NB4 (cell line): Measurements from ENCODE around the gene DMRTB1.

ENCODE experiments used
- DNase-seq: peaks from one replicate; pipeline ENCODE4 v3.0.0; 2010; ENCODE audit warnings: low read depth
- H3K4me3 ChIP-seq: one replicate; pipeline ENCODE4 v1.5.1; 2011; ENCODE audit warnings: mild to moderate bottlenecking, low read depth, low read length, moderate library complexity
- MYC ChIP-seq: IDR thresholded peaks from 2 replicates; pipeline ENCODE4 v1.6.1; 2011; ENCODE audit warnings: low read depth, low read length
- POLR2A ChIP-seq: IDR thresholded peaks from 2 replicates; pipeline ENCODE4 v1.6.1; 2011; ENCODE audit warnings: mild to moderate bottlenecking; ENCODE audit not compliant: insufficient read length; ENCODE audit errors: extremely low read depth
- TF ChIP-seq, protein P1 (sequence below): IDR thresholded peaks from 2 replicates; pipeline ENCODE4 v1.6.1; 2011; ENCODE audit warnings: low read depth, low read length
- TF ChIP-seq, protein P2 (sequence below): IDR thresholded peaks from one replicate; pipeline ENCODE4 v1.5.1; 2012; ENCODE audit warnings: low read depth, low read length

Gene DMRTB1

DNA sequence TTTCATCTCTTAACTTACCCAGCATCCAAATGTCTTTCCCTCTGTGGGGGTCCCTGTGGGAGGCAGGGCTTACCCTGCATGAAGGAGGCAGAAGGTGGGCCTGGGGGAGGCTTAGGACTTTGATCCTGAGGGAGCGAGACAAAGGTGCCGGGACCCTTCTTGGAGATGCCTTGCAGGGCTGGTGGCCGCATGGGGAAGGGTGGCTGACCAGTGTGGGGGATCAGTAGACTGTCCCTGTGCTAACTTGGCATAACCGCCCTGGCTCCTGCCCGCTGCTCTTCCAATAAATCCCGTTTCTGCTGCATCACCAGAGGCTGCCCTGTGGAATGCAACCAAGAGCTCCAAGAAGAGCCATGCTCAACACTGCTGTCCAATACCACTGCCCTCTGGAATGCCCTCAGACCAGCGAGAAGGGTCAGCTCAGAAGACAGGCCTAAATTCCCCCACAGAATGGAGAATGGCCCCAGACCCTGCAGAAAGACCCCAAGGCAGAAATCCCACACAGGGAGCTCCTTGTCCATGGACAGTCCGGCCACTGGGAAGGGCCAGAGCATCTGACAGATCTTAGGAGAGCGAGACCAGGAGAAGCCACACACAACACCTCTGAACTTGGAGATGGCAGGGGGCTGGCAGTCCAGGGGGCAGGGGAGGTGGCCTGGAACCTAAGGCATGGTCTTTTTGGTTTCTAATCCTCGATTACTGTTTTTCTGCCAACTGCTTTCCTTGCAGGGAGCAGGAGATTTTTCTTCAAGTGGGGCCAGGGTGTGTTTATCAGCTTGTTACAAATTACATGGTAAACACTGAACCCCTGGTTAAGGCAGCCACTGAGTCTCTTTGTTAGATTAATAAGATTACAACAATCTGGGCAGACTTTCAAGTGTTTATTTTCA is 46.7 kb upstream of the DMRTB1 start:
- no peak for DNase-seq
- no peak overlapping the region for H3K4me3 ChIP-seq
- TF ChIP-seq, protein P1, sequence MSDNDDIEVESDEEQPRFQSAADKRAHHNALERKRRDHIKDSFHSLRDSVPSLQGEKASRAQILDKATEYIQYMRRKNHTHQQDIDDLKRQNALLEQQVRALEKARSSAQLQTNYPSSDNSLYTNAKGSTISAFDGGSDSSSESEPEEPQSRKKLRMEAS = no peak
- TF ChIP-seq POLR2A = no peak
- TF ChIP-seq MYC = no peak
- TF ChIP-seq, protein P2, sequence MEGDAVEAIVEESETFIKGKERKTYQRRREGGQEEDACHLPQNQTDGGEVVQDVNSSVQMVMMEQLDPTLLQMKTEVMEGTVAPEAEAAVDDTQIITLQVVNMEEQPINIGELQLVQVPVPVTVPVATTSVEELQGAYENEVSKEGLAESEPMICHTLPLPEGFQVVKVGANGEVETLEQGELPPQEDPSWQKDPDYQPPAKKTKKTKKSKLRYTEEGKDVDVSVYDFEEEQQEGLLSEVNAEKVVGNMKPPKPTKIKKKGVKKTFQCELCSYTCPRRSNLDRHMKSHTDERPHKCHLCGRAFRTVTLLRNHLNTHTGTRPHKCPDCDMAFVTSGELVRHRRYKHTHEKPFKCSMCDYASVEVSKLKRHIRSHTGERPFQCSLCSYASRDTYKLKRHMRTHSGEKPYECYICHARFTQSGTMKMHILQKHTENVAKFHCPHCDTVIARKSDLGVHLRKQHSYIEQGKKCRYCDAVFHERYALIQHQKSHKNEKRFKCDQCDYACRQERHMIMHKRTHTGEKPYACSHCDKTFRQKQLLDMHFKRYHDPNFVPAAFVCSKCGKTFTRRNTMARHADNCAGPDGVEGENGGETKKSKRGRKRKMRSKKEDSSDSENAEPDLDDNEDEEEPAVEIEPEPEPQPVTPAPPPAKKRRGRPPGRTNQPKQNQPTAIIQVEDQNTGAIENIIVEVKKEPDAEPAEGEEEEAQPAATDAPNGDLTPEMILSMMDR = no peak

DNA sequence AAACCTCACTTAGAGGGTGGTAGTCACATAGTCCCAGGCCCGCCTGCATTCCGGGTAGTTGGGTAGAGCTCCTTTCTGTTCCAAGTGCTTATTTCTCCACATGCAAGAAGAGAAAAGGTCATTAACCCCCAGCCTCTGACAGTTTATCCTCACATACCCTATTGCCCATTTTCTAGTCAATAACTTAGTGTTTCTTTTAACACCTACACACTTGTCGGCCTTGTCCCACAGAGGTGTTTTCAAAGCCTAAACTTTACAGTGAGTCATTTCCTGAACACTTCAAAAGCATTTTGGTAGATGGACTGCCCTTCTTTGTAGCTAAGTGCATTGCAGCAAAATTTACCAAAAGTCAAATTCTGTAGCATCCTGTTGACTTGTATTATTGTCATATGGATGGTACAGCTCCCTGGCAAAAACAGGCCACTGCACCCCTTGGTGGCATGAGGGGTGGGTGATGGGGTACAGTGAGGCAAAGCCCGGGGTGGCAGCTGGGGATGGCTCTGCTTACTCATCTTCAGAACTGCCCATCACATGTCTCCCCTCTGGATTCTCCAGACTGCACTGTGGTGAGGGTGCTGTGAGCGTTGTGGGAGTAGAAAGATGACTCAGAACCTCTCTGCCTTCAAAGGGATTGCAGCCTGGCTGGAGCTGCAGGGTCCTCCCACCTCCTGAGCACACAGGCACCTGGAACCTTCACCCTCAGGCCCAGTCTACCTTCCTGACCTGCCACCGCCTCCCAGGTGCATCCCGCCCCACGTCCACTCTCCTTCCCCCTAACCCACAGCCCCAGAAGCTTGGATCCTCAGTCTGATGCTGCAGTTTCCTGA is 45.8 kb upstream of the DMRTB1 start:
- no peak overlapping the region for H3K4me3 ChIP-seq
- peak; percentile 65 for DNase-seq
- TF ChIP-seq POLR2A = no peak
- TF ChIP-seq, protein P1 = 0 out of 2 replicates have a peak, but pooled peaks have one; percentile 13

DNA sequence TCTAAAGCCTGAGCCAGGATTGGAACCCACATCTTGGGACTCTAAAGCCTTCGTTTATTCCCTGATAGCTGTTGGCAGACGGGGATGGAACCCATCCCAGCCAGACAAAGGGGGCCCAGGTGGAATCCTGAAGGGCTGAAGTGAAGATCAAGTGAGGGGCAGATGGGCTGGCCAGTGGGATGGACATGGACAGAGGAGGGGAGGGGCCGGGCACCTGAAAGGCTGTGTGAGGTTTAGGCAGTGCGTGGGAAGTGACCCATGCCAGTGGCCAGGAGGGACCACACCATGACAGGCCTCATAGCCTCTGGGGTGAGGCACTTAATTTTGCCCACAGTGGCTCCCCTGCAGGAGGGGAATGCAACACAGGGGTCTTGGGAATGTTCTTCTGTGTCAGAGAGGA is 44.6 kb upstream of the DMRTB1 start:
- TF ChIP-seq, protein P2 = no peak
- TF ChIP-seq POLR2A = no peak
- no peak for TF ChIP-seq MYC
- TF ChIP-seq, protein P1 = no peak
- no peak overlapping the region for H3K4me3 ChIP-seq
- no peak for DNase-seq

DNA sequence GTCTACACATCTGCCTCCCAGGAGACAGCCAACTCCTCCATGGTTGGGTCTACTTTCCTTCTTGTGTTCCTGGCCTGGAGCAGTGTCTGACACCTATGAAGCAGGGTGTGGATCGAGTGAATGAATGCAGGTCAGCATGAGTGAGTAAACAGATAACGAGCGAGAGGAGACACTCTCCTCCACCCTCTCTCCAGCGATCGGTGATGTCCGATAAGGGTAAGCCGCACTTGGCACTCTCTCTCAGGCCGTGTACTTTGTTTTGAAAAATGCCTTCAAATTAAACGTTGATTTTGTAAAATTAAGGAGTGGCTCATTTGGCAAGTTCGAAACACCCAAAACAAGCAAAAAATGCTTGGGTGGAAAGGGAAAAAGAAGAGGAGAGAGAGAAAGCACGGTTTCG is 43.8 kb upstream of the DMRTB1 start:
- no peak for DNase-seq
- TF ChIP-seq, protein P2 = no peak
- TF ChIP-seq, protein P1 = no peak
- TF ChIP-seq MYC (no peak), POLR2A (no peak)

DNA sequence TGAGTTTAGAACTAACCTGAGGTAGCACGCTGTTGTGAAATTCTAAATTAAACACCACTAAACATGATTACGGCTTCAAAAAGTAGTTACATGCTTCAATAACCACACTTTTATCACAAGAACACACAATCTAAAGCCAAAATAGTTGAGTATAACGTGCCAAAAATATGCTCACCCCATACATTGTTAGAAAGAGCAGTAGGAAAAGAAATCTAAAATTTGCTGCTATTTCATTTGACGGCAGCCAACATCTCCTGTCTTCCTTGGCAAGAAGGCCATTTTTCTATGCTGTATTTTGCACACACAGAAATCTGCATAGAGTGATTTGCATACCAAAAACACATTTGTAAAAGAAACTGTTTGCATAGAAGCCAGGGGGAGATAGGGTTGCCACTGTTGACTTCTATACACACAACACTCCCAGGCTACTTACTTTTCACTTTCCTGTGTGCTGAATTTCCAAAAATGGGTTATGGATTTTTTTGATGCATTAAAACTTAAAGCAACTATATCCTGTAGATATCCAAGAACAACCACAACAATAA is 42.9 kb upstream of the DMRTB1 start:
- H3K4me3 ChIP-seq = no peak overlapping the region
- no peak for DNase-seq
- TF ChIP-seq, protein P2 = no peak
- TF ChIP-seq, protein P1 = no peak
- TF ChIP-seq POLR2A (no peak), MYC (no peak)

More for the DNA sequence above, 43.8 kb upstream of the DMRTB1 start:
- H3K4me3 ChIP-seq = no peak overlapping the region

DNA sequence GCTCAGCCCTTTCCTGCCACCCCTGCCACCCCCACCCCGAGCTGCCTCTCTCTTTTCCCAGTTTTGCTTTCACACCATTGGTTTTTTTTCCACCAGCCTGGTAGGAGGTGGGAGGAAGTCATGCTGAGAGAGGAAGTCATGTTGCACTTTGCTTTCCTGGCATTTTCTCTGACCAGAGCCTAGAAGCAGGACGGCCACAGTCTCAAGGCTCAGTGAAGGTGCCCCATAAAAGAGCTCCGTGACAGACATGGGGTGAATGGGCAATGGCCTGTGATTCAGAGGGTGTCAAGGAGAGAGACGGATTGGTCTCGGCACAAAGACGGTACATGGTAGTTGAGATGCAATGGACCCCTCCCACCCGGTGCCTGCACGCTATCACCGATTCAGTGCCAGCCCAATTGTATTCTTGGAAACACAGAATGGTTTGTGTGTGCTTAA is 42.1 kb upstream of the DMRTB1 start:
- no peak overlapping the region for H3K4me3 ChIP-seq
- DNase-seq = no peak
- TF ChIP-seq MYC (no peak), POLR2A (no peak)
- TF ChIP-seq, protein P1 = no peak
- TF ChIP-seq, protein P2 = no peak
